Keratinocyte (primary cell): ENCODE data around the gene CIRBP. TPM values are rescaled to one million over a fixed set of nuclear protein-coding genes. Genes with fewer than 3 reads are reported as not detected.

Experiments
- DNase-seq: peaks from one replicate; pipeline ENCODE4 v3.0.0-alpha.2; 2011; ENCODE audit warnings: low read depth, missing footprints, low spot score
- FAIRE-seq: peaks from 2 replicates; lab custom pipeline; 2011; peaks lifted over from hg19 to GRCh38; lab: Jason Lieb, UNC
- H2AFZ ChIP-seq: 2 replicates; pipeline ENCODE4 v1.6.0; 2012; ENCODE audit warnings: low read length, control low read depth, inconsistent platforms; ENCODE audit not compliant: control insufficient read depth
- H3K27ac ChIP-seq: 2 replicates; pipeline ENCODE4 v1.5.1; 2011; ENCODE audit warnings: low read length; ENCODE audit not compliant: control insufficient read depth, insufficient read depth
- H3K27me3 ChIP-seq: 3 replicates; pipeline ENCODE4 v1.6.0; 2011; ENCODE audit warnings: low read length; ENCODE audit not compliant: control insufficient read depth, insufficient read depth; ENCODE audit errors: extremely low read depth
- H3K36me3 ChIP-seq, 2 experiments: 2 replicates in 1 of 2; 3 replicates in 1 of 2; pipeline ENCODE4 v1.5.1; 2011; ENCODE audit warnings: low read length in 2 of 2, mild to moderate bottlenecking in 1 of 2; ENCODE audit not compliant: control insufficient read depth in 2 of 2, insufficient read depth in 2 of 2; ENCODE audit errors: extremely low read depth in 1 of 2
- H3K4me1 ChIP-seq: 3 replicates; pipeline ENCODE4 v1.5.1; 2011; ENCODE audit warnings: low read length; ENCODE audit not compliant: control insufficient read depth, insufficient read depth; ENCODE audit errors: extremely low read depth
- H3K4me2 ChIP-seq: 3 replicates; pipeline ENCODE4 v1.6.0; 2011; ENCODE audit warnings: low read depth, low read length; ENCODE audit not compliant: control insufficient read depth, insufficient read depth; ENCODE audit errors: extremely low read depth
- H3K4me3 ChIP-seq, 3 experiments: fragments of 200-600 bp in 1 of 3; sonication (generic) in 1 of 3; 2 replicates in 2 of 3; 3 replicates in 1 of 3; pipeline ENCODE4 v1.5.1; 2011 to 2016; ENCODE audit warnings: low read length in 3 of 3, mild to moderate bottlenecking in 3 of 3, control low read depth in 2 of 3, inconsistent platforms in 1 of 3, low read depth in 1 of 3, mixed read lengths in 1 of 3, mixed run types in 1 of 3, moderate library complexity in 1 of 3; ENCODE audit not compliant: control insufficient read depth in 2 of 3, insufficient read depth in 2 of 3; ENCODE audit errors: extremely low read depth in 1 of 3
- H3K79me2 ChIP-seq: 2 replicates; pipeline ENCODE4 v1.6.0; 2012; ENCODE audit warnings: low read length; ENCODE audit not compliant: control insufficient read depth, insufficient read depth
- H3K9ac ChIP-seq: 3 replicates; pipeline ENCODE4 v1.6.0; 2011; ENCODE audit warnings: low read length; ENCODE audit not compliant: control insufficient read depth, insufficient read depth; ENCODE audit errors: extremely low read depth
- H3K9me1 ChIP-seq: 3 replicates; pipeline ENCODE4 v1.6.0; 2011; ENCODE audit warnings: low read length; ENCODE audit not compliant: control insufficient read depth, insufficient read depth; ENCODE audit errors: extremely low read depth
- H3K9me3 ChIP-seq: 2 replicates; pipeline ENCODE4 v1.5.1; 2012; ENCODE audit warnings: low read depth, low read length; ENCODE audit not compliant: control insufficient read depth
- H4K20me1 ChIP-seq: 3 replicates; pipeline ENCODE4 v1.6.0; 2011; ENCODE audit warnings: low read length; ENCODE audit not compliant: control insufficient read depth, insufficient read depth; ENCODE audit errors: extremely low read depth
- EZH2 ChIP-seq: IDR thresholded peaks from one replicate; pipeline ENCODE4 v1.6.1; 2012; ENCODE audit warnings: inconsistent platforms, mild to moderate bottlenecking, low read length, moderate library complexity
- dilution Hi-C: fragments of 300-500 bp; cut with MboI; formaldehyde crosslinking; loops from one replicate; pipeline ENCODE4 v1.7.0; 2020; ENCODE audit warnings: low sequenced_read_pairs; ENCODE audit not compliant: extremely low pct_ligation_motif_present
- polyA plus RNA-seq, 5 experiments: library from polyadenylated mRNA; depleted of rRNA in 3 of 5; stranded (reverse) in 3 of 5; stranded (forward) in 1 of 5; unstranded in 1 of 5; fragments of >200 nt; gene quantifications; 1 replicate in 1 of 5; 2 replicates in 3 of 5; 3 replicates in 1 of 5; pipeline versions ENCODE4 v1.2.1 to v1.2.3, GENCODE V29; 2011 to 2012; ENCODE audit warnings: missing spikeins in 2 of 5, low read depth in 1 of 5, low replicate concordance in 1 of 5
- TF ChIP-seq, protein P1 (sequence below), 3 experiments: IDR thresholded peaks in 1 of 3; conservative IDR thresholded peaks in 1 of 3; optimal IDR thresholded peaks in 1 of 3; 2 replicates in 2 of 3; 3 replicates in 1 of 3; pipeline versions ENCODE3 to v1.5.1; 2011; ENCODE audit warnings: low read length in 3 of 3, mild to moderate bottlenecking in 3 of 3, moderate library complexity in 2 of 3, control low read depth in 1 of 3, inconsistent platforms in 1 of 3; ENCODE audit not compliant: insufficient read depth in 2 of 3; ENCODE audit errors: extremely low read depth in 1 of 3

CIRBP gene
- polyA plus RNA-seq, 1 donor (not counting 4 experiments of a cell fraction or from before 2014, with no cell fraction given): 113 TPM

GRCh38 chr19:1284293-1284978 is 15.3 kb downstream of the CIRBP start:
- no peak overlapping the region for H3K4me2 ChIP-seq
- no peaks in the 10 kb centered on the region for H3K9me3 ChIP-seq
- H3K9ac ChIP-seq: no peak overlapping the region
- TF ChIP-seq, protein P1, sequence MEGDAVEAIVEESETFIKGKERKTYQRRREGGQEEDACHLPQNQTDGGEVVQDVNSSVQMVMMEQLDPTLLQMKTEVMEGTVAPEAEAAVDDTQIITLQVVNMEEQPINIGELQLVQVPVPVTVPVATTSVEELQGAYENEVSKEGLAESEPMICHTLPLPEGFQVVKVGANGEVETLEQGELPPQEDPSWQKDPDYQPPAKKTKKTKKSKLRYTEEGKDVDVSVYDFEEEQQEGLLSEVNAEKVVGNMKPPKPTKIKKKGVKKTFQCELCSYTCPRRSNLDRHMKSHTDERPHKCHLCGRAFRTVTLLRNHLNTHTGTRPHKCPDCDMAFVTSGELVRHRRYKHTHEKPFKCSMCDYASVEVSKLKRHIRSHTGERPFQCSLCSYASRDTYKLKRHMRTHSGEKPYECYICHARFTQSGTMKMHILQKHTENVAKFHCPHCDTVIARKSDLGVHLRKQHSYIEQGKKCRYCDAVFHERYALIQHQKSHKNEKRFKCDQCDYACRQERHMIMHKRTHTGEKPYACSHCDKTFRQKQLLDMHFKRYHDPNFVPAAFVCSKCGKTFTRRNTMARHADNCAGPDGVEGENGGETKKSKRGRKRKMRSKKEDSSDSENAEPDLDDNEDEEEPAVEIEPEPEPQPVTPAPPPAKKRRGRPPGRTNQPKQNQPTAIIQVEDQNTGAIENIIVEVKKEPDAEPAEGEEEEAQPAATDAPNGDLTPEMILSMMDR (optimal IDR thresholded peaks at IDR 0.05 in 1 of 3, IDR thresholded peaks at IDR 0.05 in 1 of 3, conservative IDR thresholded peaks at IDR 0.05 in 1 of 3; ENCODE audit: extremely low read depth in 1 of 3, insufficient read depth in 2 of 3, low read length in 3 of 3): no peak
- no peak for TF ChIP-seq EZH2
- H3K36me3 ChIP-seq: peaks cover 4 to 7% of the 10 kb centered on the region in 2 experiments
- H3K27ac ChIP-seq: no peak overlapping the region
- dilution Hi-C loops: no loop called here
- peaks cover 61% of the 10 kb centered on the region for H3K27me3 ChIP-seq
- H3K4me1 ChIP-seq: no peaks in the 10 kb centered on the region
- DNase-seq (no peak), FAIRE-seq (no peak)
- H4K20me1 ChIP-seq: peaks cover 12% of the 10 kb centered on the region
- H3K4me3 ChIP-seq: no peak overlapping the region
- H3K9me1 ChIP-seq: no peaks in the 10 kb centered on the region
- no peaks in the 10 kb centered on the region for H3K79me2 ChIP-seq
- no peak overlapping the region for H2AFZ ChIP-seq

DNA sequence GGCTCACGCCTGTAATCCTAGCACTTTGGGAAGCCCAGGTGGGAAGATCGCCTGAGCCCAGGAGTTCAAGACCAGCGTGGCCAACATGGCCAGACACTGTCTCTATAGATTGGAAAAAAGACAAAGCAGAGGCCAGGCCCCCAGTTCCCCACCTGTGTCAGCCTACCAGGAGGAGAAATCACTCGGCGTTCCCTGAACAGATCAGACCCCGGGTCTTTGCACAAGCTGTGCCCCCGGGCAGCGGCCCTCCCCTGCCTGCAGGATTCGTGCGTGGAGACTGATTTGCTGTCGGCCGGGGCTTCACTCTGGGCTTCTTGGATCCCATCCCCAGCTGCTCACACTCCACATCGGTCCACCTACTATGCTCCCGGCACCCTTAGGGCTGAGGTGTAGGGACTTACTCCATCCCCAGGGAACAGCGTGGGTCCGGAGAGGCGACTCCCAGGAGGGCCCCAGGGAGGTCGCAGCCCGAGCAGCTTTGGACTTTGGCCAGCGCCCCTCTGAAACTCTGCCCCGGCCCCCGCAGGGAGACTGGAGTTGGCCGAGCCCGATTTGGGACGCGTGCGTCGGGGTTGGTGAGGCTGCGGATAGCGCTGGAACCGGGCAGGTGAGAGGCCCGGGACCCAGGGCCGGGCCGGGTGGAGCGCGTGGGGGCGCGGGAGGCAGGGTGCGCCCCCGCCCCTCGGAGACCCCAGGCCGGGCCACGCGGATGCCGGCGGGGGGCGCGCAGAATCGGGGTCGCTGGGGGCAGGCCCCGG is 16.0 kb downstream of the CIRBP start:
- no peak overlapping the region for H3K9ac ChIP-seq
- H3K4me3 ChIP-seq: no peak overlapping the region
- H3K27me3 ChIP-seq: peaks cover 68% of the 10 kb centered on the region
- H4K20me1 ChIP-seq: peaks cover 5% of the 10 kb centered on the region
- dilution Hi-C loops: no loop called here
- no peak overlapping the region for H3K4me2 ChIP-seq
- TF ChIP-seq, protein P1 (optimal IDR thresholded peaks at IDR 0.05 in 1 of 3, IDR thresholded peaks at IDR 0.05 in 1 of 3, conservative IDR thresholded peaks at IDR 0.05 in 1 of 3; ENCODE audit: extremely low read depth in 1 of 3, insufficient read depth in 2 of 3, low read length in 3 of 3): no peak
- peak; percentile 83 for TF ChIP-seq EZH2
- FAIRE-seq: no peak
- peaks cover 1 to 2% of the 10 kb centered on the region in 2 experiments for H3K36me3 ChIP-seq
- no peak overlapping the region for H2AFZ ChIP-seq
- no peaks in the 10 kb centered on the region for H3K4me1 ChIP-seq
- DNase-seq: no peak
- no peaks in the 10 kb centered on the region for H3K79me2 ChIP-seq
- no peaks in the 10 kb centered on the region for H3K9me3 ChIP-seq
- H3K27ac ChIP-seq: no peak overlapping the region
- H3K9me1 ChIP-seq: no peaks in the 10 kb centered on the region
